Measurements from ENCODE around the gene PKN1. TPM values are rescaled to one million over a fixed set of nuclear protein-coding genes. Genes with fewer than 3 reads are reported as not detected.

Gene PKN1
- total and polyA plus RNA-seq, 10 of the 15 experiments (the other 5 are each of a cell fraction or from before 2014, with no cell fraction given), result 1.0 to 189 (median 52.7) TPM

- no peak for TF ChIP-seq ETV6 (conservative IDR thresholded peaks at IDR 0.05 in 1 of 2, IDR thresholded peaks at IDR 0.05 in 1 of 2; ENCODE audit: borderline replicate concordance in 1 of 2, low read depth in 1 of 2)
Measured at GRCh38 chr19:14472202-14472938, 39.3 kb downstream of the PKN1 start (continued).

GRCh38 chr19:14473073-14473977 lies 40.2 kb downstream of the PKN1 start:
- intact Hi-C loops (cut with micrococcal nuclease; ENCODE audit: unreplicated experiment), result loop anchor here (5.0 to 10.0 kb wide), 3 partner anchors 41 to 119 kb away; partner anchors contain the start of genes DDX39A and PKN1

More at GRCh38 chr19:14473073-14473977, 40.2 kb downstream of the PKN1 start:
- CTCF ChIA-PET, result interaction anchor here (0.6 to 2.0 kb wide), 13 partner anchors 7 to 1367 kb away, joined by 3 to 15 read pairs (median 4); partner anchors contain the start of gene PKN1
- SMC1A ChIA-PET (ENCODE audit: uncharacterized antibody, unreplicated experiment), result interaction anchor here (0.8 kb wide), 1 partner anchor 41 kb away, joined by 3 read pairs; no protein-coding TSS in a partner anchor
- RAD21 ChIA-PET (ENCODE audit: unreplicated experiment), result interaction anchor here (0.7 to 1.4 kb wide), 2 partner anchors 41 to 43 kb away, joined by 3 to 4 read pairs; no protein-coding TSS in a partner anchor
- Histone ChIP-seq H3K9ac (ENCODE audit: control insufficient read depth, insufficient read depth, low read length) (no peak overlapping the region), H2AFZ (ENCODE audit: control insufficient read depth, low read depth, low read length) (no peak overlapping the region), H3K79me2 (ENCODE audit: control insufficient read depth, insufficient read depth, low read length) (no peaks in the 10 kb centered on the region), H3K4me1 (ENCODE audit: control insufficient read depth, insufficient read depth, low read length) (no peaks in the 10 kb centered on the region), H3K4me3 (no peak overlapping the region), H4K20me1 (ENCODE audit: control insufficient read depth, insufficient read depth) (no peaks in the 10 kb centered on the region; the same call in 1 of the 2 replicates), H3K36me3 (ENCODE audit: control insufficient read depth in 2 of 2, insufficient read depth in 2 of 2, low read length in 1 of 2) (peaks cover 1 to 3% of the 10 kb centered on the region in 2 experiments; a peak in 3 of 4 replicates), H3K27me3 (replicated peaks in 1 of 2; ENCODE audit: control insufficient read depth in 2 of 2, insufficient read depth in 2 of 2, low read length in 1 of 2) (peaks cover 5 to 6% of the 10 kb centered on the region in 2 experiments; a peak in 3 of 4 replicates), H3K9me3 (replicated peaks; ENCODE audit: control insufficient read depth, insufficient read depth, low read length) (no peaks in the 10 kb centered on the region), H3K27ac (ENCODE audit: control insufficient read depth, insufficient read depth) (no peak overlapping the region), H3K4me2 (ENCODE audit: control insufficient read depth, insufficient read depth) (no peak overlapping the region; the same call in 1 of the 2 replicates)
- TF ChIP-seq RAD51 (IDR thresholded peaks at IDR 0.05) (no peak), CTCF (IDR thresholded peaks at IDR 0.05 in 2 of 3, conservative IDR thresholded peaks at IDR 0.05 in 1 of 3; ENCODE audit: control insufficient read depth in 2 of 3, extremely low read depth in 1 of 3, insufficient read depth in 1 of 3, low read depth in 3 of 3, low read length in 3 of 3) (peak; percentile 7 to 10 (median 8); a peak in 2 of 6 replicates)
- FAIRE-seq, result no peak
- in situ Hi-C loops (cut with MboI), result no loop called here
- DNase-seq (ENCODE audit: low read depth, low spot score), result no peak
- BruUV-seq (replicated peaks), result no TSS peak
- no peak for ATAC-seq
- POLR2A ChIA-PET, result no interaction called here
- WGBS (ENCODE audit: insufficient coverage, insufficient replicate concordance, low lambda C conversion rate, missing lambda C conversion rate), result 24% methylated on average over 57 of the region's 97 CpGs

Data from GM12878 (cell line).